Measurements from ENCODE around the gene LIG4.

LIG4 gene

GRCh38 chr13:108214441-108215271 lies 680 bp downstream of the LIG4 start:
- TF ChIP-seq NFRKB (IDR thresholded peaks at IDR 0.05): no peak
- TF ChIP-seq L3MBTL2 (conservative IDR thresholded peaks at IDR 0.05): no peak
- TF ChIP-seq ELF4 (IDR thresholded peaks at IDR 0.05): no peak
- TF ChIP-seq SP1 (IDR thresholded peaks at IDR 0.05): no peak
- TF ChIP-seq TARDBP (IDR thresholded peaks at IDR 0.05): no peak
- no peak for TF ChIP-seq FOXM1 (IDR thresholded peaks at IDR 0.05; ENCODE audit: borderline replicate concordance)
- no peak for TF ChIP-seq LEF1 (IDR thresholded peaks at IDR 0.05; ENCODE audit: borderline replicate concordance)
- TF ChIP-seq FOXA1 (IDR thresholded peaks at IDR 0.05): no peak
- no peak for TF ChIP-seq PKNOX1 (IDR thresholded peaks at IDR 0.05)
- no peak for TF ChIP-seq CTBP1 (IDR thresholded peaks at IDR 0.05; ENCODE audit: borderline replicate concordance)
- no peak for TF ChIP-seq ARNT (IDR thresholded peaks at IDR 0.05)
- no peak for TF ChIP-seq SUZ12 (IDR thresholded peaks at IDR 0.05)
- TF ChIP-seq FOXK2 (IDR thresholded peaks at IDR 0.05): no peak
- no peak for TF ChIP-seq BHLHE40 (IDR thresholded peaks at IDR 0.05; ENCODE audit: borderline replicate concordance)
- no peak for TF ChIP-seq ZNF384 (IDR thresholded peaks at IDR 0.05)
- TF ChIP-seq HDGF (IDR thresholded peaks at IDR 0.05; ENCODE audit: borderline replicate concordance): no peak
- no peak for DNase-seq (ENCODE audit: extremely low spot score)
- CTCF ChIA-PET: no interaction called here
- POLR2A ChIA-PET: no interaction called here

GRCh38 chr13:108213946-108214345 lies 1.4 kb downstream of the LIG4 start:
- CTCF ChIA-PET: no interaction called here
- POLR2A ChIA-PET: no interaction called here
- no peak for TF ChIP-seq L3MBTL2 (conservative IDR thresholded peaks at IDR 0.05)
- no peak for TF ChIP-seq HDGF (IDR thresholded peaks at IDR 0.05; ENCODE audit: borderline replicate concordance)
- TF ChIP-seq FOXA1 (IDR thresholded peaks at IDR 0.05): no peak
- no peak for TF ChIP-seq ELF4 (IDR thresholded peaks at IDR 0.05)
- no peak for TF ChIP-seq NFRKB (IDR thresholded peaks at IDR 0.05)
- no peak for TF ChIP-seq BHLHE40 (IDR thresholded peaks at IDR 0.05; ENCODE audit: borderline replicate concordance)
- TF ChIP-seq FOXM1 (IDR thresholded peaks at IDR 0.05; ENCODE audit: borderline replicate concordance): no peak
- TF ChIP-seq TARDBP (IDR thresholded peaks at IDR 0.05): no peak
- no peak for TF ChIP-seq ARNT (IDR thresholded peaks at IDR 0.05)
- no peak for TF ChIP-seq ZNF384 (IDR thresholded peaks at IDR 0.05)
- TF ChIP-seq SP1 (IDR thresholded peaks at IDR 0.05): no peak
- TF ChIP-seq LEF1 (IDR thresholded peaks at IDR 0.05; ENCODE audit: borderline replicate concordance): no peak
- no peak for TF ChIP-seq CTBP1 (IDR thresholded peaks at IDR 0.05; ENCODE audit: borderline replicate concordance)
- TF ChIP-seq SUZ12 (IDR thresholded peaks at IDR 0.05): no peak
- DNase-seq (ENCODE audit: extremely low spot score): no peak

- no peak for DNase-seq (ENCODE audit: extremely low spot score)
- POLR2A ChIA-PET: no interaction called here
- TF ChIP-seq SP1 (IDR thresholded peaks at IDR 0.05) (no peak), PKNOX1 (IDR thresholded peaks at IDR 0.05) (no peak), ZNF384 (IDR thresholded peaks at IDR 0.05) (no peak), NFRKB (IDR thresholded peaks at IDR 0.05) (no peak), FOXA1 (IDR thresholded peaks at IDR 0.05) (no peak), ELF4 (IDR thresholded peaks at IDR 0.05) (no peak), SUZ12 (IDR thresholded peaks at IDR 0.05) (no peak), L3MBTL2 (conservative IDR thresholded peaks at IDR 0.05) (no peak), ARNT (IDR thresholded peaks at IDR 0.05) (no peak), TARDBP (IDR thresholded peaks at IDR 0.05) (no peak), BHLHE40 (IDR thresholded peaks at IDR 0.05; ENCODE audit: borderline replicate concordance) (no peak), HDGF (IDR thresholded peaks at IDR 0.05; ENCODE audit: borderline replicate concordance) (no peak), CTBP1 (IDR thresholded peaks at IDR 0.05; ENCODE audit: borderline replicate concordance) (no peak), LEF1 (IDR thresholded peaks at IDR 0.05; ENCODE audit: borderline replicate concordance) (no peak), FOXM1 (IDR thresholded peaks at IDR 0.05; ENCODE audit: borderline replicate concordance) (no peak), FOXK2 (IDR thresholded peaks at IDR 0.05) (no peak)
- CTCF ChIA-PET: no interaction called here
Measured at GRCh38 chr13:108212886-108213285, 2.5 kb downstream of the LIG4 start.

- TF ChIP-seq FOXM1 (IDR thresholded peaks at IDR 0.05; ENCODE audit: borderline replicate concordance) (no peak), ELF4 (IDR thresholded peaks at IDR 0.05) (no peak)
- ChIA-PET POLR2A (no interaction called here), CTCF (no interaction called here)
- no peak for DNase-seq (ENCODE audit: extremely low spot score)
Measured at GRCh38 chr13:108210551-108210950, 4.8 kb downstream of the LIG4 start.

GRCh38 chr13:108200781-108201398 lies 14.4 kb downstream of the LIG4 start:
- ChIA-PET POLR2A (no interaction called here), CTCF (no interaction called here)
- no peak for TF ChIP-seq FOXA1 (IDR thresholded peaks at IDR 0.05)
- TF ChIP-seq TARDBP (IDR thresholded peaks at IDR 0.05): no peak
- no peak for TF ChIP-seq FOXK2 (IDR thresholded peaks at IDR 0.05)
- no peak for TF ChIP-seq LEF1 (IDR thresholded peaks at IDR 0.05; ENCODE audit: borderline replicate concordance)
- TF ChIP-seq CTBP1 (IDR thresholded peaks at IDR 0.05; ENCODE audit: borderline replicate concordance): no peak
- TF ChIP-seq SUZ12 (IDR thresholded peaks at IDR 0.05): no peak
- TF ChIP-seq ELF4 (IDR thresholded peaks at IDR 0.05): no peak
- no peak for TF ChIP-seq BHLHE40 (IDR thresholded peaks at IDR 0.05; ENCODE audit: borderline replicate concordance)
- no peak for TF ChIP-seq ARNT (IDR thresholded peaks at IDR 0.05)
- no peak for TF ChIP-seq SP1 (IDR thresholded peaks at IDR 0.05)
- no peak for TF ChIP-seq NFRKB (IDR thresholded peaks at IDR 0.05)
- no peak for TF ChIP-seq ZNF384 (IDR thresholded peaks at IDR 0.05)
- no peak for TF ChIP-seq L3MBTL2 (conservative IDR thresholded peaks at IDR 0.05)
- no peak for TF ChIP-seq FOXM1 (IDR thresholded peaks at IDR 0.05; ENCODE audit: borderline replicate concordance)
- TF ChIP-seq PKNOX1 (IDR thresholded peaks at IDR 0.05): no peak
- TF ChIP-seq HDGF (IDR thresholded peaks at IDR 0.05; ENCODE audit: borderline replicate concordance): no peak
- DNase-seq (ENCODE audit: extremely low spot score): no peak
